GM12878 (cell line): ENCODE results near the gene SLC6A11. TPM values are rescaled to one million over a fixed set of nuclear protein-coding genes. Genes with fewer than 3 reads are reported as not detected.

Experiments
- ATAC-seq: fragments of 200-7000 bp; cut with Tn5 transposase; 3 replicates; pipeline ENCODE4 v1.9.1; 2020; ENCODE audit warnings: mild to moderate bottlenecking, moderate library complexity
- BruUV-seq: library from RNA; stranded (reverse); fragments of 400-500 nt; replicated peaks from 2 replicates; lab custom pipeline; 2021; lab: Mats Ljungman, UMichigan
- CTCF ChIA-PET: fragments of 300-600 bp; sonication (Branson Sonifier 250); formaldehyde crosslinking; extraction: SDS; loops from one replicate; lab custom pipeline; 2021; ENCODE audit warnings: inconsistent platforms; lab: Yijun Ruan, JAX
- POLR2A ChIA-PET: fragments of 350-600 bp; formaldehyde crosslinking; extraction: SDS; loops from one replicate; lab custom pipeline; 2021; ENCODE audit warnings: inconsistent platforms; lab: Charles Lee
- RAD21 ChIA-PET: fragments of 300-600 bp; sonication (Branson Sonifier 250); formaldehyde crosslinking; loops from one replicate; lab custom pipeline; 2023; ENCODE audit warnings: antibody characterized with exemption; ENCODE audit not compliant: unreplicated experiment; lab: Charles Lee
- SMC1A ChIA-PET: fragments of 300-600 bp; sonication (Branson Sonifier 250); formaldehyde crosslinking; loops from one replicate; lab custom pipeline; 2023; ENCODE audit not compliant: unreplicated experiment, uncharacterized antibody; lab: Charles Lee
- DNase-seq: peaks from one replicate; pipeline ENCODE4 v3.0.0-alpha.2; 2011; ENCODE audit warnings: low read depth, low spot score
- FAIRE-seq: peaks from 3 replicates; lab custom pipeline; 2011; peaks lifted over from hg19 to GRCh38; lab: Jason Lieb, UNC
- H2AFZ ChIP-seq: 2 replicates; pipeline ENCODE4 v1.6.0; 2011; ENCODE audit warnings: low read depth, low read length, control low read depth; ENCODE audit not compliant: control insufficient read depth
- H3K27ac ChIP-seq: 2 replicates; pipeline ENCODE4 v1.5.1; 2011; ENCODE audit warnings: control low read depth; ENCODE audit not compliant: control insufficient read depth, insufficient read depth
- H3K27me3 ChIP-seq, 2 experiments: replicated peaks in 1 of 2; 2 replicates each; pipeline versions ENCODE4 v1.6.0 to v1.6.1; 2011; ENCODE audit warnings: low read length in 1 of 2; ENCODE audit not compliant: control insufficient read depth in 2 of 2, insufficient read depth in 2 of 2
- H3K36me3 ChIP-seq, 2 experiments: 2 replicates each; pipeline ENCODE4 v1.5.1; 2011; ENCODE audit warnings: low read length in 1 of 2; ENCODE audit not compliant: control insufficient read depth in 2 of 2, insufficient read depth in 2 of 2
- H3K4me1 ChIP-seq: 2 replicates; pipeline ENCODE4 v1.6.1; 2011; ENCODE audit warnings: mild to moderate bottlenecking, low read length, moderate library complexity, mixed read lengths; ENCODE audit not compliant: control insufficient read depth, insufficient read depth
- H3K4me2 ChIP-seq: 2 replicates; pipeline ENCODE4 v1.6.0; 2011; ENCODE audit warnings: control low read depth; ENCODE audit not compliant: control insufficient read depth, insufficient read depth
- H3K4me3 ChIP-seq: fragments of 200-600 bp; sonication (generic); 2 replicates; pipeline ENCODE4 v1.5.1; 2016
- H3K79me2 ChIP-seq: 2 replicates; pipeline ENCODE4 v1.6.0; 2011; ENCODE audit warnings: low read length; ENCODE audit not compliant: control insufficient read depth, insufficient read depth
- H3K9ac ChIP-seq: 2 replicates; pipeline ENCODE4 v1.8.0; 2011; ENCODE audit warnings: low read length, control low read depth, mixed read lengths; ENCODE audit not compliant: control insufficient read depth, insufficient read depth
- H3K9me3 ChIP-seq: replicated peaks from 3 replicates; pipeline ENCODE4 v1.5.1; 2011; ENCODE audit warnings: mild to moderate bottlenecking, low read length; ENCODE audit not compliant: control insufficient read depth, insufficient read depth
- H4K20me1 ChIP-seq: 2 replicates; pipeline ENCODE4 v1.6.0; 2011; ENCODE audit not compliant: control insufficient read depth, insufficient read depth
- MEF2B ChIP-seq: fragments of 450-650 bp; IDR thresholded peaks from 2 replicates; pipeline ENCODE4 v1.6.1; 2018; ENCODE audit warnings: mild to moderate bottlenecking, moderate library complexity; ENCODE audit not compliant: partially characterized antibody, poor library complexity, severe bottlenecking
- NR2C1 ChIP-seq: fragments of 450-650 bp; IDR thresholded peaks from 2 replicates; pipeline ENCODE4 v1.6.1; 2017; ENCODE audit warnings: antibody characterized with exemption, mild to moderate bottlenecking, moderate library complexity
- NR2C2 ChIP-seq: IDR thresholded peaks from 2 replicates; pipeline ENCODE4 v1.6.1; 2011; ENCODE audit warnings: borderline replicate concordance, low read depth; ENCODE audit not compliant: control insufficient read depth, insufficient read length
- POLR2AphosphoS2 ChIP-seq: IDR thresholded peaks from 2 replicates; pipeline ENCODE4 v1.6.1; 2011; ENCODE audit warnings: low read depth, mild to moderate bottlenecking, low read length, improper control_type of control experiment, moderate library complexity
- RAD51 ChIP-seq: fragments of 450-650 bp; IDR thresholded peaks from 2 replicates; pipeline ENCODE4 v1.6.1; 2016; ENCODE audit warnings: moderate library complexity, mild to moderate bottlenecking, inconsistent platforms
- RCOR1 ChIP-seq: conservative IDR thresholded peaks from 2 replicates; pipeline ENCODE4 v1.6.1; 2012; ENCODE audit warnings: low read depth, low read length, improper control_type of control experiment
- SMC3 ChIP-seq: IDR thresholded peaks from 2 replicates; pipeline ENCODE4 v1.6.1; 2011; ENCODE audit warnings: low read length, improper control_type of control experiment, borderline replicate concordance
- WGBS: methylation state at CpG from one replicate; pipeline ENCODE4 v1.1.6; 2016; ENCODE audit warnings: low lambda C conversion rate; ENCODE audit not compliant: insufficient replicate concordance, insufficient coverage; ENCODE audit errors: missing lambda C conversion rate; 5-methylcytosine and 5-hydroxymethylcytosine counted together
- in situ Hi-C: fragments of 300-500 bp; cut with MboI; formaldehyde crosslinking; loops from 9 replicates; pipeline ENCODE4 v1.14.3; 2018; ENCODE audit warnings: mixed read lengths
- intact Hi-C: fragments of 100-400 bp; cut with micrococcal nuclease; formaldehyde crosslinking; loops from one replicate; pipeline ENCODE4 v1.14.2; 2022; ENCODE audit not compliant: unreplicated experiment
- polyA plus RNA-seq, 11 experiments: library from polyadenylated mRNA; depleted of rRNA in 4 of 11; unstranded in 6 of 11; stranded (reverse) in 5 of 11; fragments of >200 nt; fragmentation: Nextera tagmentation in 4 of 11; fragmentation: Illumina TruSeq in 1 of 11; extraction: Ambion mirVana in 4 of 11; extraction: Trizol in 1 of 11; gene quantifications; 1 replicate in 1 of 11; 2 replicates in 10 of 11; pipeline versions ENCODE4 v1.2.1 to v1.2.3, GENCODE V29; 2011 to 2016; ENCODE audit warnings: inconsistent platforms in 2 of 11, missing spikeins in 2 of 11, low read depth in 1 of 11
- total RNA-seq, 4 experiments: library from RNA; depleted of rRNA in 3 of 4; stranded (reverse); fragments of >200 nt in 3 of 4; fragmentation: Illumina TruSeq in 1 of 4; extraction: Trizol in 1 of 4; gene quantifications; 2 replicates each; pipeline versions ENCODE4 v1.2.1 to v1.2.3, GENCODE V29; 2013 to 2021
- TF ChIP-seq, protein P1 (sequence below): fragments of 450-650 bp; IDR thresholded peaks from 2 replicates; pipeline ENCODE4 v1.6.1; 2018; ENCODE audit warnings: mild to moderate bottlenecking, low read depth, moderate library complexity; ENCODE audit not compliant: partially characterized antibody
- TF ChIP-seq, protein P2 (sequence below): IDR thresholded peaks from 2 replicates; pipeline ENCODE4 v1.6.1; 2012; ENCODE audit warnings: low read length, inconsistent platforms
- TF ChIP-seq, protein P3 (sequence below): fragments of 150-350 bp; IDR thresholded peaks from 2 replicates; pipeline ENCODE4 v1.6.1; 2014; ENCODE audit warnings: mild to moderate bottlenecking, low read depth, low read length

Gene SLC6A11
- total and polyA plus RNA-seq, 10 of the 15 experiments (the other 5 are each of a cell fraction or from before 2014, with no cell fraction given), result not detected

DNA sequence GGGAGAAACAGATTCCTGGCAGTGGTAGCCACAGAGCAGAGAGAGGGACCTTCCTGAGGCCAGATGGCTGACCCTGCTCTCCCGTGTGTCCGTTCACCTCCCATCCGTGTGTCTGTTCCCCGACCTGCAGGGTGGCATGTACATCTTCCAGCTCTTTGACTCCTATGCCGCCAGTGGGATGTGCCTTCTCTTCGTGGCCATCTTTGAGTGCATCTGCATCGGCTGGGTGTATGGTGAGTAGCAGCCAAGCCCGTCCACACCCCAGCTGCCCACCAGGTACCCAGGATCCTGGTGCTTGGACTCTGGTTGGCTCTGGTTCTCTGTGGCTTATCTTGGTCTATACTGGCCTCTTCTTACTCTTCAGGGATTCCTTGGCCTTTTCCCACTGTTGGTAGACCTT, 117.0 kb downstream of the SLC6A11 start:
- Histone ChIP-seq H3K9ac (no peak overlapping the region), H3K36me3 (no peaks in the 10 kb centered on the region), H3K79me2 (no peaks in the 10 kb centered on the region), H3K4me1 (no peaks in the 10 kb centered on the region), H3K27me3 (no peaks in the 10 kb centered on the region; a peak in 1 of 4 replicates), H3K27ac (no peak overlapping the region), H3K4me2 (no peak overlapping the region), H4K20me1 (no peaks in the 10 kb centered on the region), H2AFZ (no peak overlapping the region), H3K4me3 (no peak overlapping the region), H3K9me3 (no peaks in the 10 kb centered on the region)
- RAD21 ChIA-PET, result no interaction called here
- no peak for FAIRE-seq
- POLR2A ChIA-PET, result no interaction called here
- CTCF ChIA-PET, result no interaction called here
- no TSS peak for BruUV-seq
- in situ Hi-C loops, result no loop called here
- SMC1A ChIA-PET, result interaction anchor here (0.6 kb wide), 1 partner anchor 50 kb away, joined by 3 read pairs; no protein-coding TSS in a partner anchor
- no peak for DNase-seq
- TF ChIP-seq NR2C2 (no peak), MEF2B (no peak), RAD51 (no peak), NR2C1 (no peak), RCOR1 (no peak), SMC3 (no peak), POLR2AphosphoS2 (no peak)
- TF ChIP-seq, protein P1, sequence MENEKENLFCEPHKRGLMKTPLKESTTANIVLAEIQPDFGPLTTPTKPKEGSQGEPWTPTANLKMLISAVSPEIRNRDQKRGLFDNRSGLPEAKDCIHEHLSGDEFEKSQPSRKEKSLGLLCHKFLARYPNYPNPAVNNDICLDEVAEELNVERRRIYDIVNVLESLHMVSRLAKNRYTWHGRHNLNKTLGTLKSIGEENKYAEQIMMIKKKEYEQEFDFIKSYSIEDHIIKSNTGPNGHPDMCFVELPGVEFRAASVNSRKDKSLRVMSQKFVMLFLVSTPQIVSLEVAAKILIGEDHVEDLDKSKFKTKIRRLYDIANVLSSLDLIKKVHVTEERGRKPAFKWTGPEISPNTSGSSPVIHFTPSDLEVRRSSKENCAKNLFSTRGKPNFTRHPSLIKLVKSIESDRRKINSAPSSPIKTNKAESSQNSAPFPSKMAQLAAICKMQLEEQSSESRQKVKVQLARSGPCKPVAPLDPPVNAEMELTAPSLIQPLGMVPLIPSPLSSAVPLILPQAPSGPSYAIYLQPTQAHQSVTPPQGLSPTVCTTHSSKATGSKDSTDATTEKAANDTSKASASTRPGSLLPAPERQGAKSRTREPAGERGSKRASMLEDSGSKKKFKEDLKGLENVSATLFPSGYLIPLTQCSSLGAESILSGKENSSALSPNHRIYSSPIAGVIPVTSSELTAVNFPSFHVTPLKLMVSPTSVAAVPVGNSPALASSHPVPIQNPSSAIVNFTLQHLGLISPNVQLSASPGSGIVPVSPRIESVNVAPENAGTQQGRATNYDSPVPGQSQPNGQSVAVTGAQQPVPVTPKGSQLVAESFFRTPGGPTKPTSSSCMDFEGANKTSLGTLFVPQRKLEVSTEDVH, result no peak
- TF ChIP-seq, protein P2, sequence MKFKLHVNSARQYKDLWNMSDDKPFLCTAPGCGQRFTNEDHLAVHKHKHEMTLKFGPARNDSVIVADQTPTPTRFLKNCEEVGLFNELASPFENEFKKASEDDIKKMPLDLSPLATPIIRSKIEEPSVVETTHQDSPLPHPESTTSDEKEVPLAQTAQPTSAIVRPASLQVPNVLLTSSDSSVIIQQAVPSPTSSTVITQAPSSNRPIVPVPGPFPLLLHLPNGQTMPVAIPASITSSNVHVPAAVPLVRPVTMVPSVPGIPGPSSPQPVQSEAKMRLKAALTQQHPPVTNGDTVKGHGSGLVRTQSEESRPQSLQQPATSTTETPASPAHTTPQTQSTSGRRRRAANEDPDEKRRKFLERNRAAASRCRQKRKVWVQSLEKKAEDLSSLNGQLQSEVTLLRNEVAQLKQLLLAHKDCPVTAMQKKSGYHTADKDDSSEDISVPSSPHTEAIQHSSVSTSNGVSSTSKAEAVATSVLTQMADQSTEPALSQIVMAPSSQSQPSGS, result no peak
- TF ChIP-seq, protein P3, sequence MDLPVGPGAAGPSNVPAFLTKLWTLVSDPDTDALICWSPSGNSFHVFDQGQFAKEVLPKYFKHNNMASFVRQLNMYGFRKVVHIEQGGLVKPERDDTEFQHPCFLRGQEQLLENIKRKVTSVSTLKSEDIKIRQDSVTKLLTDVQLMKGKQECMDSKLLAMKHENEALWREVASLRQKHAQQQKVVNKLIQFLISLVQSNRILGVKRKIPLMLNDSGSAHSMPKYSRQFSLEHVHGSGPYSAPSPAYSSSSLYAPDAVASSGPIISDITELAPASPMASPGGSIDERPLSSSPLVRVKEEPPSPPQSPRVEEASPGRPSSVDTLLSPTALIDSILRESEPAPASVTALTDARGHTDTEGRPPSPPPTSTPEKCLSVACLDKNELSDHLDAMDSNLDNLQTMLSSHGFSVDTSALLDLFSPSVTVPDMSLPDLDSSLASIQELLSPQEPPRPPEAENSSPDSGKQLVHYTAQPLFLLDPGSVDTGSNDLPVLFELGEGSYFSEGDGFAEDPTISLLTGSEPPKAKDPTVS, result no peak
- 8% methylated on average over 8 of the region's 8 CpGs for WGBS
- intact Hi-C loops, result no loop called here
- ATAC-seq, result no peak
